Thoracic aorta (tissue), 2 donors: ENCODE data around the gene ZNF75A. TPM values are rescaled to one million over a fixed set of nuclear protein-coding genes. Genes with fewer than 3 reads are reported as not detected.

Experiments
- ATAC-seq: fragments of 150-250 bp; one replicate; pipeline ENCODE4 v1.8.0; 2017; ENCODE audit warnings: low read depth; ENCODE audit not compliant: insufficient number of reproducible peaks, low FRiP score
- DNase-seq: peaks from one replicate; pipeline ENCODE4 v3.0.0-alpha.2; 2020; ENCODE audit warnings: low spot score
- H3K27ac ChIP-seq, 2 donors: fragments of 200-600 bp; sonication (generic); 1 replicate in 1 of 2; 2 replicates in 1 of 2; pipeline ENCODE4 v1.5.1; 2016; ENCODE audit warnings: mild to moderate bottlenecking in 2 of 2, moderate library complexity in 2 of 2
- H3K27me3 ChIP-seq: fragments of 200-600 bp; sonication (generic); replicated peaks from 2 replicates; pipeline ENCODE4 v1.6.0; 2016; ENCODE audit warnings: mild to moderate bottlenecking; ENCODE audit not compliant: insufficient read depth
- H3K36me3 ChIP-seq: fragments of 200-600 bp; sonication (generic); one replicate; pipeline ENCODE4 v1.5.1; 2016
- H3K4me1 ChIP-seq, 2 donors: fragments of 200-600 bp; sonication (generic); 1 replicate in 1 of 2; 2 replicates in 1 of 2; pipeline versions ENCODE4 v1.5.1 to v1.6.0; 2016; ENCODE audit warnings: low read depth in 2 of 2, mild to moderate bottlenecking in 1 of 2; ENCODE audit not compliant: control insufficient read depth in 1 of 2
- H3K4me3 ChIP-seq: fragments of 200-600 bp; sonication (generic); 2 replicates; pipeline ENCODE4 v1.5.1; 2016; ENCODE audit warnings: mild to moderate bottlenecking
- H3K9me3 ChIP-seq: fragments of 200-600 bp; sonication (generic); 2 replicates; pipeline ENCODE4 v1.5.1; 2016
- total RNA-seq, 2 donors: library from RNA; depleted of rRNA; stranded (reverse); fragments of >200 nt; gene quantifications; one replicate each; pipeline versions ENCODE4 v1.1.0 to v1.2.3, GENCODE V29; 2016
- TF ChIP-seq, protein P1 (sequence below): fragments of 200-600 bp; sonication (generic); IDR thresholded peaks from one replicate; pipeline ENCODE4 v1.5.1; 2019; ENCODE audit warnings: antibody characterized with exemption

Gene ZNF75A
- total RNA-seq, 2 donors from 2014 or later, result 11.5 to 41.6 TPM

DNA sequence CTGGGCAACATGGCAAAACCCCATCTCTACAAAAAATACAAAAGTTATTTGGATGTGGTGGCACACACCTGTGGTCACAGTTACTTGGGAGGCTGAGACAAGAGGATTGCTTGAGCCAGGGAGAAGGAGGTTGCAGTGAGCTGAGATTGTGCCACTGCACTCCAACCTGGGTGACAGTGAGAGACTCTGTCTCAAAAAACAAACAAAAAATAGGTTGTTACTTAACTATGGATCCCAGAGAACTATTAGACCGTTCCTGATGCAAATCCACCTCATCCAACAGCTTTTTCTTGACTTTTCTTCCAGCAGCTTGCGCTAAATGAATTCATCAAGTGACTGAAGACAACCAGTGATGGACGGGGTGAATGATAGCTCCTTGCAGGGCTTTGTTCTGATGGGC lies 50.3 kb downstream of the ZNF75A start, which contains the start of gene OR2C1:
Gene OR2C1 (plus strand): TSS at position 301 of the 400 bp plus-strand sequence. CDS start 52 bp downstream, at position 353.
- no peak for ATAC-seq

DNA sequence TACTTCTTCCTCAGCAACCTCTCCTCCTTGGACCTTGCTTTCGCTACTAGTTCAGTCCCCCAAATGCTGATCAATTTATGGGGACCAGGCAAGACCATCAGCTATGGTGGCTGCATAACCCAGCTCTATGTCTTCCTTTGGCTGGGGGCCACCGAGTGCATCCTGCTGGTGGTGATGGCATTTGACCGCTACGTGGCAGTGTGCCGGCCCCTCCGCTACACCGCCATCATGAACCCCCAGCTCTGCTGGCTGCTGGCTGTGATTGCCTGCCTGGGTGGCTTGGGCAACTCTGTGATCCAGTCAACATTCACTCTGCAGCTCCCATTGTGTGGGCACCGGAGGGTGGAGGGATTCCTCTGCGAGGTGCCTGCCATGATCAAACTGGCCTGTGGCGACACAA lies 50.8 kb downstream of the ZNF75A start:
- no peak overlapping the region for H3K27ac ChIP-seq
- no peaks in the 10 kb centered on the region for H3K4me1 ChIP-seq
- H3K9me3 ChIP-seq, result no peaks in the 10 kb centered on the region
- H3K36me3 ChIP-seq, result no peaks in the 10 kb centered on the region
- no peak for DNase-seq
- TF ChIP-seq, protein P1, sequence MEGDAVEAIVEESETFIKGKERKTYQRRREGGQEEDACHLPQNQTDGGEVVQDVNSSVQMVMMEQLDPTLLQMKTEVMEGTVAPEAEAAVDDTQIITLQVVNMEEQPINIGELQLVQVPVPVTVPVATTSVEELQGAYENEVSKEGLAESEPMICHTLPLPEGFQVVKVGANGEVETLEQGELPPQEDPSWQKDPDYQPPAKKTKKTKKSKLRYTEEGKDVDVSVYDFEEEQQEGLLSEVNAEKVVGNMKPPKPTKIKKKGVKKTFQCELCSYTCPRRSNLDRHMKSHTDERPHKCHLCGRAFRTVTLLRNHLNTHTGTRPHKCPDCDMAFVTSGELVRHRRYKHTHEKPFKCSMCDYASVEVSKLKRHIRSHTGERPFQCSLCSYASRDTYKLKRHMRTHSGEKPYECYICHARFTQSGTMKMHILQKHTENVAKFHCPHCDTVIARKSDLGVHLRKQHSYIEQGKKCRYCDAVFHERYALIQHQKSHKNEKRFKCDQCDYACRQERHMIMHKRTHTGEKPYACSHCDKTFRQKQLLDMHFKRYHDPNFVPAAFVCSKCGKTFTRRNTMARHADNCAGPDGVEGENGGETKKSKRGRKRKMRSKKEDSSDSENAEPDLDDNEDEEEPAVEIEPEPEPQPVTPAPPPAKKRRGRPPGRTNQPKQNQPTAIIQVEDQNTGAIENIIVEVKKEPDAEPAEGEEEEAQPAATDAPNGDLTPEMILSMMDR, result no peak
- no peaks in the 10 kb centered on the region for H3K27me3 ChIP-seq
- no peak for ATAC-seq
- H3K4me3 ChIP-seq, result no peak overlapping the region

More for the DNA sequence above, 50.3 kb downstream of the ZNF75A start, which contains the start of gene OR2C1:
- no peak within 1 kb of the TSS for H3K4me3 ChIP-seq
- no peak for DNase-seq
- TF ChIP-seq, protein P1, result no peak
- H3K27me3 ChIP-seq, result no peaks in the 10 kb centered on the region
- no peaks in the 10 kb centered on the region for H3K4me1 ChIP-seq
- H3K27ac ChIP-seq, result no peak within 1 kb of the TSS
- H3K9me3 ChIP-seq, result no peaks in the 10 kb centered on the region
- no peaks in the 10 kb centered on the region for H3K36me3 ChIP-seq

DNA sequence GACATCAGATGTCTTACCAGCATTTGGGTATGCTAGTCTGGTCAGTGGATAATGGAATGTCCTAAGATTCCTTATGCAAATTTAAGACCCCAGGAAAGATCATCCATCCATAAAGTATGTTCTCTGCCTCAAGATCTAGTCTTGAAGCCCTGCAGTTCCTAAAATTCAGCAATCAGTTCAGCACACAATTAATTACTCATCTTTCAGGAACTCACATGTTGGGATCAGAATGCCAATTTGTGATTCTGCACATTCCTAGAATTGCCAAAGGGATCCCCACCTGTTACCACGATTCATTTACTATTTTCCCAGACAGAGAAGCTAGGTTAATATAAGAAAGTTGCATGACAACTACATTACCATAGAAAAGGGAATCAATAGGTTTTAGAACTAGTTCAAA lies 53.6 kb downstream of the ZNF75A start:
- H3K27me3 ChIP-seq, result no peaks in the 10 kb centered on the region
- no peak for DNase-seq
- H3K9me3 ChIP-seq, result peaks cover 3% of the 10 kb centered on the region
- H3K27ac ChIP-seq, result no peak overlapping the region
- H3K4me1 ChIP-seq, result no peaks in the 10 kb centered on the region
- no peak overlapping the region for H3K4me3 ChIP-seq
- TF ChIP-seq, protein P1, result no peak
- no peaks in the 10 kb centered on the region for H3K36me3 ChIP-seq
- no peak for ATAC-seq

GRCh38 chr16:3362931-3363330 lies 57.6 kb downstream of the ZNF75A start:
- TF ChIP-seq, protein P1, result no peak
- Histone ChIP-seq H3K36me3 (no peaks in the 10 kb centered on the region), H3K27ac (no peak overlapping the region), H3K27me3 (no peaks in the 10 kb centered on the region), H3K4me3 (no peak overlapping the region), H3K9me3 (peaks cover 9% of the 10 kb centered on the region), H3K4me1 (no peaks in the 10 kb centered on the region)
- ATAC-seq, result no peak
- DNase-seq, result no peak

- DNase-seq (no peak), ATAC-seq (no peak)
- TF ChIP-seq, protein P1, result no peak
- H3K9me3 ChIP-seq, result peaks cover 9% of the 10 kb centered on the region
- no peak overlapping the region for H3K4me3 ChIP-seq
- H3K4me1 ChIP-seq, result no peaks in the 10 kb centered on the region
- H3K27ac ChIP-seq, result no peak overlapping the region
- H3K27me3 ChIP-seq, result no peaks in the 10 kb centered on the region
- no peaks in the 10 kb centered on the region for H3K36me3 ChIP-seq
Observed at GRCh38 chr16:3363793-3364192, 58.5 kb downstream of the ZNF75A start.
